A549 treated with ZK216348 at 1 μM for 4 hours (cell line): ENCODE measurements around the gene NTF3. TPM values are rescaled to one million over a fixed set of nuclear protein-coding genes. Genes with fewer than 3 reads are reported as not detected.

Experiments used
- total RNA-seq: library from RNA; stranded (reverse); fragments of 200-300 nt; extraction: Qiagen RNA extraction; gene quantifications from 5 replicates; pipeline ENCODE4 v1.2.3, GENCODE V29; 2022; ENCODE audit warnings: low read depth

Gene NTF3
- total RNA-seq: not detected in 5 replicates

DNA sequence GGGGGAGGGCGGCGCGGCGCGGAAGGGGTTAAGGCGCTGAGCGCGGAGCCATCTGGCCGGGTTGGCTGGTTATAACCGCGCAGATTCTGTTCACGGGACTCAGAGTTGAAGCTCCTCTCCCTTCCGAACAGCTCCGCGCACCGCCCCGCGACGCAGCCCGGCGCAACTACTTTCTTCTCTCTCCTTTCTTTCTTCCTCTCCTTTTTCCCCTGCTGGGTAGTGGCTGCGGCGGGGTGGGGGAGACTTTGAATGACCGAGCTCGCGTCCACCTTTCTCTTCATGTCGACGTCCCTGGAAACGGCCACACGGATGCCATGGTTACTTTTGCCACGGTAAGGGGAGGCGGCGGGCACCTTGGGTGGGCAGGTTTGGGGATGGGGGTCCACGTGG is at the start of gene NTF3:
Gene NTF3, plus strand, starts transcription at position 98 of the 390 bp plus-strand sequence. Its CDS starts 217 bp downstream, at position 315.

